Fibroblast of skin of left biceps (primary cell): ENCODE measurements around the gene SHC4.

ENCODE experiments used
- DNase-seq, 2 experiments: peaks; one replicate each; pipeline ENCODE4 v3.0.0-alpha.2; 2013; ENCODE audit warnings: low read depth in 2 of 2

Gene SHC4

DNA sequence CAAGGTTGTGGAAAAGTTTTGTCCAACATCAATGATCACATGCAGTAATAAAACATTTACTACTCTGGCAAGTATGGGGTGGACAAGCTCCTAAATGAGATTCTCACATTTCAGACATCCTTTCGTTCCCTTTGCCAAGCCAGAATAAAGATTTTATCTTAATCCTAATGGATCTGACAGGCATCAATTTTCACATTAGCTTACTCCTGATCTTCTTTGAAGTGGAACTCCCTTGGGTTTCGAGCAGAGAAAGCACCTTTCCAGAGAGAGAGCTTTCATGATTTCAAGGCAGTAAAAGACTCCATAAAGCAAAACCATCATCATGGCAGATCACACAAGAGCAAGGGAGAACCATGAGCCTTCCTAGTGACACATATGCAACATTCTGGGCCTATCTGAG lies 113.1 kb downstream of the SHC4 start:
- no peak for DNase-seq

DNA sequence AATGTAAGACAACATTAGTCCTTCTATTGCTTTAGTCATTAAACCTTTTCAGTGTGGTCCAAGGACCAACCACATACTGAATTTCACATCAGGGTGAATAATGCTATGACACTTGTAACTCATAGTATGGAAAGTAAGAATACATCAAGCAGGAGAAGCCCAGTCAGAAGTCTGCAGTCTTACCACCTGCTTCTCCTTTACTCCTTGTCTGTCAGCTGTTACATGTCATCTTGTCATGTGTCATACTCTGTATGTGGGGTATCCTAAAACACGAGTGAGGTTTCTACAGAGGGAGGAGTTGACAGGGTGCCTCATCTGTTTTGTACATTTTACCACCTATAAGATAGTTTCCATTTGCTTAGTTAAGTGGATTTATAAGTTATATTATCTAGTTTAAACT lies 118.6 kb downstream of the SHC4 start:
- no peak for DNase-seq

DNA sequence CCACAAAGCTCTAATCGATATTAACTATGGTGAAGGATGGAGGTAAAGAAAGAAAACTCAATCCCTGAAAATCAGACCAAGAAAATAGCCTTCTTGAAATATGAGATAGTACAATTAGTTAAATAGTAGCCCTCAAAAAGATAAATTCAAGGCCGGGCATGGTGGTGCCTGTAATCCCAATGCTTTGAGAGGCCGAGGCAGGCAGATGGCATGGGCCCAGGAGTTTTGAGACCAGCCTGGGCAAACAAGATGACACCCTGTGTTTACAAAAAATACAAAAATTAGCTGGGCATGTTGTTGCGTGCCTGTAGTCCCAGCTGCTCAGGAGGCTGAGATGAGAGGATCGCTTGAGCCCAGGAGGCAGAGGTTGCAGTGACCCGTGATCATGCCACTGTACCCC lies 121.2 kb downstream of the SHC4 start:
- no peak for DNase-seq

DNA sequence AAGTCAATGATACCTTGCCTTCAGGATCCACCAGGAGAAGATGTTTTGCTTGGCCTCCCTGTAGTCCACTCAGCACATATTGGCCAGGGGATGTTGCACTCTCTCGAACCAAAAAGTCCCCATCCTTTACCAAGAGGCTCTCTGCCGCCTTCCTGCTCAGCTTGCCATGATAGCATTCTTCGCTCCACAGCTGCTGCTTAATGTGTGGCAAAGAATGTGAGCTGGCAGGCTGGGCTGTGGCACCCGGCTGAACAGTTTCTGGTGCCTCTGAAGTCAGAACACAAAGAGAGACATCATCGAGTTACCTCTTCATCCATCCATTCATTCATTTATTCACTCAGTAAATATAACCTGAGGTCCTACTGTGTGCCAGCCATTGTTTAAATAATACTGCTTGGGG lies 129.0 kb downstream of the SHC4 start:
- DNase-seq: no peak

DNA sequence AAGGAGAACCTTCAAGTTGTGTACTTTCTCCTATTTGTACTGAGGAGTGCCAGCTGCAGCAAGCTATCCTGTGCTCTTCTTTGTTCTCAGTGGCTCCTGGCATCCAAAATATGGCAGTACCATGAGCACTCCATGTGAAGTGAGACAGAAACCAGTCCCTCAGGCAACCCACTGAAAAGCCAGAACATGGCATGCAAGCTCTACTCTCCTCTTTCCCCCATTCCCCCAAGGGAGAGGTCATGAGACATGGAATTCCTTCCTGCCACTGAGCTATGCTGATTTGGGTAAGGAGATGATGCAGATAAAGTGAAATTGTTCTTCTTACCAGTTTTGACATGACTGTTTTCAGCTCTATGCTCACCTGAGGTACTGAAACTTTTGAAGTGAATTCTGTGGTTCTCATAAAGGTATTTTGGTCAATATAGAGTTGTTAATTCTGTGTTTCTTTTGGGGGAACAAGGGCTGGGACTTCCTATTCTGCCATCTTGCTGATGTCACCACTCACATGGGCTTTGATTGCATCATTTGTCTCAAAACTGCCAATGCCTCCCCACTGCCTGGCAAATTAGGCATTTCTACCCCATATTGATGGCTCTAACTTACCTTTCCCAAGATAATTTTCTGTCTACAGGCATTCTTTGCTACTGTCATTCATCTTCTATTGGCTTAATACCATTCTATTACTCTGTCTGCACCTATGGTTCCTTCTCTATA lies 130.0 kb downstream of the SHC4 start:
- no peak for DNase-seq

DNA sequence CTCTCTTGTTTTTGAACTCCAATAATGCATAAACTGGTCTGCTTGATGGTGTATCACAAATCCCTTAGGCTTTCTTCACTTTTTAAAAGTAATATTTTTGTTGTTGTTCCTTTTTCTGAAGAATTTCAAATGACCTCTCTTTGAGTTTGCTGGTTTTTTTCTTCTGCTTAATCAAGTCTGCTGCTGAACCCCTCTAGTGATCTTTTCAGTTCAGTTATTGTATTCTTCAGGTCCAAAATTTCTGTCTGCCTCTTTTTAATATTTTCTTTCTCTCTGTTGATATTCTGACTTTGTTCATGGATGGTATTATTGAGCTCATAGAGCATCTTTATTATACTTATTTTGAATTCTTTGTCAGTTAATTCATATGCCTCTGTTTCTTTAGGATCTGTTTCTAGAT lies 131.1 kb downstream of the SHC4 start:
- no peak for DNase-seq

DNA sequence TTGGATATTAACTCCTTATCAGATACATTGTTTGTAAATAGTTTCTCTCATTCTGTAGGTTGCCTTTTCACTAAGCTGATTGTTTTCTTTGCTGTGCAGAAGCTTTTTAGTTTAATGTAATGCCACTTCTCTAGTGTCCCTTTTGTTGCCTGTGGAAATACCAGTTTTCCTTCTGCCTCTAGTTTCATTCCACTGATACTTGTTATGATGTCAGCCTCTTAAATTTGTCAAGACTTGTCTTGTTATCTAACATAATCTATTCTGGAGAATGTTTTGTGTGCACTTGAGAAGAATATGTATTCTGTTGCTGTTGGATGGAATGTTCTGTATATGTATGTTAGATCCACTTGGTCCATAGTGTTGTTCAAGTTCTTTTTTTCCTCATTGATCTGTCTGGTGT lies 134.8 kb downstream of the SHC4 start:
- no peak for DNase-seq

DNA sequence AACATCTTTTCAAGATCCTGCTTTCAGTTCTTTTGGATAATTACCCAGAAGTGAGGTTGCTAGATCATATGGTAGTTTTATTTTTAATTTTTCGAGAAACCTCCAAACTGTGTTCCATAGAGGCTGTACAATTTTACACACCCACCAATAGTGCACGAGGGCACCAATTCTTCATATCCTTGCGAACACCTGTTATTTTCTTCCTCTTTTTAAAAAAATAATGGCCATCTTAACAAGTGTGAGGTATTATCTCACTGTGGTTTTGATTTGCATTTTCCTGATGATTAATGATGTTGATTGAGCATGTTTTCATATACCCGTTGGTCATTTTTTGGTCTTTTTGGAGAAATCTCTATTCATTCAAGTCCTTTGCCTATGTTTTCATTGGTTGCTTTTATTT lies 135.2 kb downstream of the SHC4 start:
- DNase-seq: no peak

DNA sequence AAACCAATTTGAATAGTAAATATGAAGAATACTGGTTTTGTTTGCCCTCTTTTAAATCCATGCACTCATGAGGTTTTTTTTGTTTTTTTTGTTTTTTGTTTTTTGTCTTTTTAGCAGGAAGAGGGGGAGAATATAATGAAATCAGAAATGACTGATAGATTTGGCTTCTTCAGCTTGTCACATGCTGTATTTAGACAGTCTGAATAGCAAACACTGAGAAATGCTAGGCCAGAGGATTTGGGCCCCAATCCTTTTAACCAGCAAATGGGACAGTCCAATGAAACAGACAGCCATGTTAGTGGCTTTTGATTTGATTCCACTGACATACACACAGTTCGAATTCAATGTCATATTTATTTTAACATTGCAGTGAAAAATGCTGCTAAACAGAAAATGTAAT lies 138.6 kb downstream of the SHC4 start:
- DNase-seq: no peak

DNA sequence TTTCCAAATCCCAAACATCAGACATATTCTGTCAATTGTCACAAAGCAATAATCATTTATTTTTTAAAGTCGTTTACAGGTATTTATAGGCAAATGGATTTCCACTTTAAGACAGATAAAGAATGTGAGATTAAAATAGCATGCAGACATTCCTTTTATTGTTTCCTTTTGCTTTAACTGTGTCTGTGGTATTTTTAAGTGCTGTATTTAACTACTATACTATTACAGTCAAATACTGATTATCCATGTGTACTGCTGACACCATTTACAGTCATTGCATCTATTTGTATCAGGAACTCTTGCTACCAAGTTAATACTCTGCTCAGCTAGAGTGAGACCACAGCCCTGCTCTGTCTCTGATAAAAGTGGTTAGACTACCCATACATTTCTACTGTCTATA lies 140.0 kb downstream of the SHC4 start:
- DNase-seq: no peak

DNA sequence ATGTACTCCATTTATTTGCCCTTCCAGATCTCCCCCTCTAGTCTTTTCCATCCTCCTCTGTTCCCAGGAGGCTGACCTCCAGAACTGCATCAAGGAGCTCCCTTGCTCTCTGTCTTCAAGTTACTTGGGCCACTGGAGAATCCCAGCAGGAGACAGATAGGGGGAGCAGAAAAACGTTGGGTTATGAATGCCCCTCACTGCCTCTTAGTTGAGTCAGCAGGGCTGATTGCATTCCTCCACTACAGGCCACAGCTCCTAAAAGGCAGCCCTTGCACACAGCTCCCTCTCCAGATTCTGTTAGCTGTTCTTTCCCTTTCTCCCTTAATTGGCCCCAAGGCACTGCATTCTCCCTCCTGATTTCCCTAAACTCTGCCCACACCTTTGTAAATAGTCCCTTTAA lies 140.5 kb downstream of the SHC4 start:
- DNase-seq: peak; percentile 7 to 19

DNA sequence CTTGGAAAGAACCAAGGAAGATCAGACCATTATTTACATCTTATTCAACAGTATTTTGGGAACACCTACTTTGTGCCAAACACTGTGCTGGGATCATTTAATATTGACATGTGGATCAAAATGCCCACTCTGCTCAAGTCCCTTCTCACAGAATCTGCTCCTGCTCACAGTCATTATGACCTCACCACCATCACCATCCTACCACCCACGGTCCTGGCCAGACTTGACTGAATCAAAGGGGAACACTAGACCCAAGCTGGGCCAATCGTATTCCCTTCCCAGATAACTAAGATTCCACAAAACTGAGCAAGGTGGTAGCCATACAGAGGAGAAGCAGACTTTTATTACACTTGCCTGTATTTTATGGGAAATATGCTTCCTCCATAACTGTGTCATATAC lies 149.4 kb downstream of the SHC4 start:
- no peak for DNase-seq

DNA sequence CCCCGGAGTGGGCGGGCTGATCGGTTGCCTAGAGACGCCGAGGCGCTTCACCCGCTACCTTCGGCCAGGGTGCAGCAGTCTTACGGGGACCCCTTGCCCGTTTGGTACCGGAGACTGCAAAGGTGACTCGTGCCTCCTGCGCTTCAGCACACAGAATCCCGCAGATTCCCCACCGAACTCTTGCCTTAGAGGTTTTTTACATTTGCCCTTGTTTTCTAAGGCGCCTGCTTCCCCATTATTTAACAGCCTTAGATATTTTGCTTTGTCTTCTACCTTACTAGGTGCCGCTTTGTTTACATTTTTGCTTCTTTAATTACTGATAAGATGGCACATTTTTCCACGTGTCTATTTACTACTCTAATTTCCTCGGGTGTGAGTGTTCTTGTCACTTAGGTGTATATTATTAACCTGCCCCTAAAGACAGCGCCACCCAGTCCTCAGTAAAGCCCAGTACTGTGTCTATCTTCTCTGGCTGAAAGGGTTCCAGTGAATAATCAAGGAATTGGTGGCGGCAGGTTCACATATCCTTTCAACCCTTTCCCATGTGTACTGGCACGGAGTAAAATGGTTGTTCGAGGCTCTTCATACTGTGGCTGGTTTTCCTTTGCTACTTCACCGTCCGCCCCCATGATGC lies 152.3 kb downstream of the SHC4 start:
- DNase-seq: no peak

DNA sequence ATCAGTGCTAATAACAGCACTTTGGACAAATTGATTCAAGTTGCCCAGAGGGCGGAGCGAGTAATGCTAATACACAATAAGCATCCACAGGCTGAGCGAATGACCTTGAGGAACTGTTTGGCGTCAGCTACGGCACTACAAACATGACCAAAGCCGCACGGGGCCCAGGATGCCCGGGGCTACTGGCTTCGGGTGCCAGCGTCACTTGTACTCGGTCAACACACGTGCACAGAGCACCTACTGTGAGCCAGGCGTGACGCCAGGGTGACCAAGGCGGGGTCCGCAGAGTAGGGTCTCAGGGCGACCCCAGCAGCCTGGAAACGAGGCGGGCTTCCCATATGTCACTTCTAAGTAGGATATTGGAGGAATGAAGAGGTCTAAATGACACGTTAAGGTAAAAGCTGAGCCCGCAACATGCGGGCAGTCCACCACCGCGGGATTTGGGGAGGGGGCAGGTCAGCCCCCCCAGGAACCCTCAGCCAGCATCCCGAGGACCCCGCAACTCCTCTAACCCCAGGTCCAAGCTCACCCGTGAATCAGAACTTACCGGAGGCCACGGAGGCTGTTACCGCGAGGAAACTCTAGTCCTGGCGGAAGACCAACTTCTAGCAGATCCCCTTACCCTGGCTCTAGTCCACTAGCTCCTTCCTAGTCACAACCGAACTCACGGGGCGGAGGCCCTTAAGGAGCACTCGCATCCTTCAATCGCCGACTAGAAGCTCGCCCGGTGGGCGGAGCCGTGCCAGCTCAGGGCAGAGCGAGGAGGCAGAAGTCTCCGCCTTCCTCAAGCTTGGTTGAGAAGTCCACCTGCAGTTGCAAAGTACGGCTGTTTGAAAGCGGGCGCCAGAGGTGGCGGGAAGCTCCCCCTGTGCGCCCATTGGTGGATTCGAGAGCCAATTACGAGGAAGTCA lies 153.1 kb downstream of the SHC4 start, which contains the start of gene CEP152:
TSS of gene CEP152 (minus strand) at position 656 of the 911 bp plus-strand sequence. CDS start 5,420 bp downstream, outside the sequence.
- DNase-seq: peak; percentile 99

DNA sequence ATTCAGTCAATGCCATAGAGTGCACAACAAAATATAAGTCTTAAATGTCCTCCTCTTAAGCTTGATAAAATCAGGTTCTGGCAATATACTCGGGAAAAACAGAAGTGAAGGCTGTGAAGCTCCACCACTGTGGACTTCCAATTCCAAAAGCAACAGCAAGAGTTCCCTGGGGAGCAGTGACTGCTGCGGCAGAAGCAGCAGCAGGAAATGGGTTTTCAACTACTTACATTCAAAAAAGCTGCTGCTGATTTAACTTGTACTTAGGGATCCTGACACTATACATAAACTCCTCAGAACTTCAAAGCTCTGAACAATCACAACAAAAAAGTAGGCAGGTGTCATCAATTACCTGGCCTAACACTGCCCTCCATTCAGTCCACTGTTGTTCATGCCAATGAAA lies 157.6 kb downstream of the SHC4 start:
- peak in 1 of 2 experiments; percentile 9 for DNase-seq

DNA sequence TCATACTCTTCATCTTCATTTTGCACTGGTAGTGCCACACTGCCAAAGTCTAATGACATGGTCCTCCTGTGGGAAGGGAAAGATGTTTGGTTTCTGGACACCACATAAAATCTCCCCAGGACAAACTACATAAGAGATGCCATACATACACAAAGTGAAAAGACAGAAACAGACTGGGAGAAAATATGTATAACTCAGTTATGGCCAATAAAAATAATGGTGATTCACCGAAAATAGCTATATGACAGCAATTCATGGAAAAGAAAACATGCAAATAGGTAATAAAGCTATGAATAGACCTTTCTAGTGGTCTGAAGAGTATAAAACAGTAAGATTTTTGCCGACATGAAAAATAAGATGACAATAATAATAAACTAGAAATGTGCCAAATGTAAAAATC lies 158.1 kb downstream of the SHC4 start:
- no peak for DNase-seq

DNA sequence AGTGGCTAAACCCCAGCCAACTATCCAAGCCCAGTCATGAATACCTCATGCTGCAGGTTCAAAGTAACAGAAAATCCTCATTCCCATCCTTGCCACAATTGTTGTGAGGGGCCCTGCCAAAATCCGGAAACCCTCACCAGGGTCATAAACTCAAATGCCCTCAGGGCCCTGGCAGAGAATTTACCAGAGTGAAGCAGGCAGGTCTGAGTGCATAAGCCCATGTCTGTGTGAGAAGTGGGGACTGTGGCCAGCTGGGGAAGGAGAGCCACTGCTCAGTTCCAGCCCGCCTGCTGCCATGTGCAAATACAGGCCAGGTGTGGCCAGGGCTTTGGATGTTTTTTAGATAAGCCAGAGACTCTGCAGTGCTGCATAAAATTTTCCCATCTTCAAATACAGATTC lies 159.8 kb downstream of the SHC4 start:
- no peak for DNase-seq

DNA sequence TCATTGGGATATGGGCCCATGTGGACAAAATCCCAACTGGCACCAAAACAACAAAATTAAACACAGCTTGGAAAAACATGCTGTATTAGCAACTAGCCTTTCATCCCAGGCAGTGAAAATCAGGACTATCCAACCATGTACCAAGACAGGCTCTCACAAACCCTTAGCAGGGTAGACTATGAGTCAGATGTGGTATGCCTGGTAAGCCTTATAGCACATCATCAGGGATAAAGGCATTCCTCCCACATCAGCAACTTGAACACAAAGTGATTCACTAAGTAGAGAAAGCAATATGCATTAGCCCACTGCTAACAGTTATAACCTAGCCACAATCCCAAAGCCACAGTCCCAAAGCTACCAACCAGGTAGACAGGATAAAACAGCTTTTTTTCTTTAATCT lies 160.9 kb downstream of the SHC4 start:
- DNase-seq: peak; percentile 67 to 68

DNA sequence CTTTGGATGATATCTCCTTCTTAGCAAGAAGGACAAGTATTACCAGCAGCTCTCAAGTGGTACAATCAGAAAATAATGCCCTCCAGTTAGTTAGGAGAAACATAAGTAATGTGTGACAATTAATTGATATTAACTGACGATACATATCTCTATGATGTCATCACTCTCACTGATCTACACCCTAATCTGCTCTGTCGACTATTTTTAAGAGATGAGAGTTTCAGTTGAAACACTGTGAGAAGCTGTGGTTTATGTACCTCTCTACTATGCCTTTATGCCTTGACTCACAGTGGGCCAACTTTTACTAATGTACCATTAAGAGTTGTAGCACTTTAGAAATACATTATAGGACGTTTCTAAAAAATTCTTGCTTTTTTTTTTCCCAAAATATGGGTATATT lies 161.5 kb downstream of the SHC4 start:
- no peak for DNase-seq

DNA sequence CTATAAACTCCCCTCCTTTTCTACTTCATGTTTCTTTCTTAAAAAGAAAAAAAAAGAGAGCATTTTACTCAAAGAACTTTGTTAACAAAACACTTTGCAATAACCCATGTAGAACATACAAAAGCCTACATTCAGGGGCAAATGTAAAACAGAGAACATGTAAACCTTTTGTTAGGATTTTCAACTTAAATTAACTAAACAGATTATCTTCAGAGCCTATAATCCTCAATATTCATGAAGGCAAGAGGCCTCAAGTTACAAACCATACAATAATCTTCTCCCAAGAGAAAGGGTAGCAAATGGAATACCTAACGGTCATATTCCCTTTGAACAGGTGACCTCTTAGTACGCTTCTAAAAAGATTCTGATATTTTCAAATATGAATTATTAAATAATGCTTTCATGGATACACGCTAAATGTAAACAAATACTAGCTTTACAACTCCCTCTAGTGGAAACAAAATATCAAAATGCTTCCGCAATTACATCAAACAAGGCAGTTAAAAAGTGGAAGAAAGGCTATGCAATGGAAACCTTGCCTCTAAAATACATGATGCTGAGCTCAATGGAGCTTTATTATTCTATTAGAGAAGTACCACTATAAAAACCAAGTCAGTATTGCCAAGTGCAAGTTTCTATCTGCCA lies 162.8 kb downstream of the SHC4 start:
- DNase-seq: peak in 1 of 2 experiments; percentile 9

DNA sequence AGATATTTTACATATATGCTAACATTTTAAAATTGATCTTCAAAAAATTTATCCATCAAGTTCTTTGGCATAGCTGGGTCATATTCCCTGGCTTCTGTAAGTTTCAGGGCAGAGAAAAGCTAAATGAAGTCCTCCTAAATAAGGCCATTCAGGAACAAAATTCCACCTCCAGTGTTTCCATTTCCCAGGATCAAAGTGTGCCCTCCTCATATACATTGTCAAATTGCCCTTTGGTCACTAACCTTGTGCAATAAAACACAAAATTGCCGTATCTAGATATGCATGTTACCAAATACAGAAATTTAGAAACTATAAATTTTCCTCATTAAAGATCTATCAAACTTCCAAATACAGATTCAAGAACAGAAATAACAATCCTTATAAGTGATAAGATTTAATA lies 163.5 kb downstream of the SHC4 start:
- DNase-seq: no peak

DNA sequence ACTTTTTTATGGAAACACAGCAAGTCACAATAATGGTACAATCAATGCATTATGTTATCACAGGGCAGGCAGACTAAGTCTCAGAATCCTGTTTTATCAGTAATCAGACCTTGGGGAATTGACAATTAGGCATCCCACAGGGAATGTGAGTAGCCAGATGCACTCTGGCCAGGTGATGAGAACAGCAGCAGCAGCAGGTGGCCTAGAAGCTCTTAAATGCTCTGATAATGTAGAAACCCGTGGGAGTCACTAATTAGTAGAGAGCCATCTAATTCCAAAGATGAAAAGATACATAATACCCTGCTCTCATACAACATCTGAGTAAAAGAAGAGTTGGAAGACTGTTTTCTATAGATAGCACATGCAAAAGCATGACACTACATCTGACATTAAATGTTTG lies 165.4 kb downstream of the SHC4 start:
- no peak for DNase-seq
